GM12878 (cell line): ENCODE data around the gene GIMAP2.

Experiments
- BACH1 ChIP-seq: fragments of 450-650 bp; IDR thresholded peaks from 2 replicates; pipeline ENCODE4 v1.6.1; 2017; ENCODE audit warnings: mild to moderate bottlenecking, borderline replicate concordance
- CEBPB ChIP-seq, 2 experiments: fragments of 150-350 bp in 1 of 2; IDR thresholded peaks; 2 replicates each; pipeline ENCODE4 v1.6.1; 2012 to 2014; ENCODE audit warnings: low read depth in 2 of 2, low read length in 2 of 2, borderline replicate concordance in 1 of 2, inconsistent platforms in 1 of 2
- CREB1 ChIP-seq: IDR thresholded peaks from 2 replicates; pipeline ENCODE4 v1.6.1; 2012; ENCODE audit warnings: low read depth, mild to moderate bottlenecking, inconsistent platforms
- CTCF ChIP-seq, 3 experiments: IDR thresholded peaks in 2 of 3; conservative IDR thresholded peaks in 1 of 3; 2 replicates each; pipeline ENCODE4 v1.5.1; 2011; ENCODE audit warnings: low read depth in 3 of 3, low read length in 3 of 3, mild to moderate bottlenecking in 3 of 3, control low read depth in 2 of 3, moderate library complexity in 2 of 3, inconsistent platforms in 1 of 3, mixed read lengths in 1 of 3; ENCODE audit not compliant: control insufficient read depth in 2 of 3, insufficient read depth in 1 of 3; ENCODE audit errors: extremely low read depth in 1 of 3
- EP300 ChIP-seq, 2 experiments: fragments of 150-350 bp in 1 of 2; IDR thresholded peaks; 2 replicates each; pipeline ENCODE4 v1.6.1; 2011 to 2012; ENCODE audit warnings: low read depth in 2 of 2, low read length in 2 of 2, borderline replicate concordance in 1 of 2, improper control_type of control experiment in 1 of 2, inconsistent platforms in 1 of 2; ENCODE audit not compliant: control insufficient read depth in 1 of 2
- GABPA ChIP-seq: IDR thresholded peaks from 2 replicates; pipeline ENCODE4 v1.6.1; 2014; ENCODE audit warnings: antibody characterized with exemption, low read depth, mild to moderate bottlenecking, inconsistent platforms
- POLR2A ChIP-seq: IDR thresholded peaks from 2 replicates; pipeline ENCODE4 v1.6.1; 2011; ENCODE audit warnings: low read depth, mild to moderate bottlenecking, low read length

GRCh38 chr7:150736864-150737263 is 51.4 kb downstream of the GIMAP2 start:
- TF ChIP-seq GABPA (no peak), POLR2A (no peak), EP300 (IDR thresholded peaks at IDR 0.05; ENCODE audit: borderline replicate concordance in 1 of 2, control insufficient read depth in 1 of 2, low read depth in 2 of 2, low read length in 2 of 2) (no peak), CREB1 (no peak), CTCF (IDR thresholded peaks at IDR 0.05 in 2 of 3, conservative IDR thresholded peaks at IDR 0.05 in 1 of 3; ENCODE audit: control insufficient read depth in 2 of 3, extremely low read depth in 1 of 3, insufficient read depth in 1 of 3, low read depth in 3 of 3, low read length in 3 of 3) (no peak), BACH1 (no peak), CEBPB (IDR thresholded peaks at IDR 0.05; ENCODE audit: borderline replicate concordance in 1 of 2, low read depth in 2 of 2, low read length in 2 of 2) (no peak)
